K562 (cell line): Measurements from ENCODE around the gene LHX3. TPM values are rescaled to one million over a fixed set of nuclear protein-coding genes. Genes with fewer than 3 reads are reported as not detected.

Source experiments
- DNMT1 ChIP-seq: fragments of 450-650 bp; IDR thresholded peaks from 2 replicates; pipeline ENCODE4 v1.6.1; 2016; ENCODE audit warnings: antibody characterized with exemption, mild to moderate bottlenecking
- E2F6 ChIP-seq, 2 experiments: IDR thresholded peaks; 2 replicates each; pipeline ENCODE4 v1.6.1; 2011; ENCODE audit warnings: borderline replicate concordance in 1 of 2, control low read depth in 1 of 2, low read depth in 1 of 2, low read length in 1 of 2, mild to moderate bottlenecking in 1 of 2, mixed read lengths in 1 of 2, moderate library complexity in 1 of 2; ENCODE audit not compliant: insufficient read depth in 1 of 2, insufficient read length in 1 of 2, poor library complexity in 1 of 2, severe bottlenecking in 1 of 2; ENCODE audit errors: extremely low read depth in 1 of 2
- L3MBTL2 ChIP-seq: fragments of 450-650 bp; IDR thresholded peaks from 2 replicates; pipeline ENCODE4 v1.6.1; 2016; ENCODE audit warnings: mild to moderate bottlenecking, moderate library complexity
- MBD1 ChIP-seq: fragments of 250-450 bp; sonication (Bioruptor Pico); IDR thresholded peaks from 2 replicates; pipeline ENCODE4 v1.8.0; 2022; ENCODE audit warnings: inconsistent platforms
- MNT ChIP-seq, 2 experiments: fragments of 450-650 bp; conservative IDR thresholded peaks; 2 replicates each; pipeline ENCODE4 v1.6.1; 2017; ENCODE audit warnings: mild to moderate bottlenecking in 2 of 2, moderate library complexity in 2 of 2
- MTA1 ChIP-seq: fragments of 450-650 bp; IDR thresholded peaks from 2 replicates; pipeline ENCODE4 v1.6.1; 2017; ENCODE audit warnings: borderline replicate concordance
- NR2C2 ChIP-seq, 2 experiments: fragments of 200-800 bp in 1 of 2; sonication (Bioruptor generic) in 1 of 2; sonication (generic) in 1 of 2; formaldehyde crosslinking in 1 of 2; IDR thresholded peaks; 2 replicates each; pipeline versions ENCODE4 v1.6.1 to v1.8.0; 2016 to 2022; ENCODE audit warnings: mild to moderate bottlenecking in 1 of 2, missing compliant biosample characterization in 1 of 2, missing genetic modification characterization in 1 of 2, missing genetic modification reagents in 1 of 2
- PKNOX1 ChIP-seq: fragments of 450-650 bp; IDR thresholded peaks from 2 replicates; pipeline ENCODE4 v1.6.1; 2016
- ZBTB40 ChIP-seq, 2 experiments: fragments of 450-650 bp in 1 of 2; sonication (generic) in 1 of 2; formaldehyde crosslinking in 1 of 2; IDR thresholded peaks; 2 replicates each; pipeline versions ENCODE4 v1.7.1 to v1.9.0; 2016 to 2022; ENCODE audit warnings: inconsistent platforms in 1 of 2, mild to moderate bottlenecking in 1 of 2, missing genetic modification reagents in 1 of 2
- ZNF584 ChIP-seq: fragments of 200-800 bp; sonication (Bioruptor generic); IDR thresholded peaks from 2 replicates; pipeline ENCODE4 v1.6.1; 2016; ENCODE audit warnings: low read depth, mild to moderate bottlenecking, missing genetic modification characterization, missing compliant biosample characterization
- polyA plus RNA-seq, 8 experiments: library from polyadenylated mRNA; depleted of rRNA in 4 of 8; stranded (reverse) in 5 of 8; unstranded in 3 of 8; fragments of >200 nt; fragmentation: Nextera tagmentation in 2 of 8; fragmentation: Illumina TruSeq in 1 of 8; extraction: Ambion mirVana in 2 of 8; extraction: Trizol in 1 of 8; gene quantifications; 2 replicates each; pipeline versions ENCODE4 v1.2.1 to v1.2.3, GENCODE V29; 2011 to 2014; ENCODE audit warnings: inconsistent platforms in 1 of 8, missing spikeins in 1 of 8
- total RNA-seq, 7 experiments: library from RNA; depleted of rRNA in 6 of 7; stranded (reverse); fragments of >200 nt in 6 of 7; fragmentation: Illumina TruSeq in 2 of 7; extraction: Trizol in 2 of 7; gene quantifications; 2 replicates each; pipeline versions ENCODE4 v1.2.1 to v1.2.3, GENCODE V29; 2011 to 2021; ENCODE audit warnings: low replicate concordance in 1 of 7

LHX3 gene
- total and polyA plus RNA-seq, 9 of the 15 experiments (the other 6 are each of a cell fraction or from before 2014, with no cell fraction given): 0.09 TPM; not detected in 8

GRCh38 chr9:136249877-136250559 is 45.1 kb upstream of the LHX3 start (continued):
- TF ChIP-seq L3MBTL2: peak; percentile 87
- TF ChIP-seq MTA1: no peak
- no peak for TF ChIP-seq ZNF584 (CRISPR knock-in tag)
- no peak for TF ChIP-seq DNMT1
- TF ChIP-seq ZBTB40 (IDR thresholded peaks at IDR 0.05): no peak
- no peak for TF ChIP-seq ZBTB40 (CRISPR knock-in tag; IDR thresholded peaks at IDR 0.05)
- TF ChIP-seq PKNOX1: peak; percentile 20; the same call in 1 of the 2 replicates
- no peak for TF ChIP-seq NR2C2 (CRISPR knock-in tag; IDR thresholded peaks at IDR 0.05)
- no peak for TF ChIP-seq NR2C2 (tag; IDR thresholded peaks at IDR 0.05)
- peak; percentile 68 to 82 for TF ChIP-seq MNT (conservative IDR thresholded peaks at IDR 0.05)
- peak; percentile 20 to 80 for TF ChIP-seq E2F6 (IDR thresholded peaks at IDR 0.05; ENCODE audit: borderline replicate concordance in 1 of 2, extremely low read depth in 1 of 2, insufficient read depth in 1 of 2, insufficient read length in 1 of 2, low read depth in 1 of 2, low read length in 1 of 2, poor library complexity in 1 of 2, severe bottlenecking in 1 of 2)
- no peak for TF ChIP-seq MBD1 (CRISPR knock-in tag)
